ENCODE results near the gene OCA2. TPM values are rescaled to one million over a fixed set of nuclear protein-coding genes. Genes with fewer than 3 reads are reported as not detected.
"Not testable (repeated sequence)": the region's sequence is repeated elsewhere in the genome, so short reads cannot be mapped to it uniquely, and the experiment has no call there.

Gene OCA2
- total and polyA plus RNA-seq, 2 experiments from 2014 or later: 0.49 to 0.63 TPM

DNA sequence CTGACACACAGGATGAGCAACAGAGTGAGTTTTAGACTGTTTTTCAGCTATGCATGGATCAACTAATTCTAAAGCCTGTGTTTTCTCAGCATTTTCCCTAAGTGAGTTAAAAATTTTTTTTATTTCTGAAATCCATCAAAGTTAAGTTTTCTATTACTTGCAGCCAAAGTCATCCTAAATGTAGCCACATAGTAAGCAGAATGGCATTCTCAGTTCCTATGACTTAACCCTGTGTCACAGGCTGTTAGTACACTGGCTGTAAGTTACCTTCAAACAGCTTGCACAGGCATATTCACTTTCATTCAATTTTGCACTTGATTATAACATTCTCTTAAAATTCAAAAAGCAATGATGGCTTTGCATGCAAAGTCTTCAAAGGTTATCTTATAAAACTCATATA lies 368.2 kb downstream of the OCA2 start:
- no peak for DNase-seq (ENCODE audit: low read depth in 1 of 2, low spot score in 1 of 2)
- Histone ChIP-seq H3K27me3 (no peaks in the 10 kb centered on the region), H3K4me1 (ENCODE audit: low read depth) (no peaks in the 10 kb centered on the region), H3K4me3 (no peak overlapping the region), H3K36me3 (no peaks in the 10 kb centered on the region), H3K27ac (no peak overlapping the region), H3K9me3 (ENCODE audit: low read depth) (no peaks in the 10 kb centered on the region)
- TF ChIP-seq, protein P1, sequence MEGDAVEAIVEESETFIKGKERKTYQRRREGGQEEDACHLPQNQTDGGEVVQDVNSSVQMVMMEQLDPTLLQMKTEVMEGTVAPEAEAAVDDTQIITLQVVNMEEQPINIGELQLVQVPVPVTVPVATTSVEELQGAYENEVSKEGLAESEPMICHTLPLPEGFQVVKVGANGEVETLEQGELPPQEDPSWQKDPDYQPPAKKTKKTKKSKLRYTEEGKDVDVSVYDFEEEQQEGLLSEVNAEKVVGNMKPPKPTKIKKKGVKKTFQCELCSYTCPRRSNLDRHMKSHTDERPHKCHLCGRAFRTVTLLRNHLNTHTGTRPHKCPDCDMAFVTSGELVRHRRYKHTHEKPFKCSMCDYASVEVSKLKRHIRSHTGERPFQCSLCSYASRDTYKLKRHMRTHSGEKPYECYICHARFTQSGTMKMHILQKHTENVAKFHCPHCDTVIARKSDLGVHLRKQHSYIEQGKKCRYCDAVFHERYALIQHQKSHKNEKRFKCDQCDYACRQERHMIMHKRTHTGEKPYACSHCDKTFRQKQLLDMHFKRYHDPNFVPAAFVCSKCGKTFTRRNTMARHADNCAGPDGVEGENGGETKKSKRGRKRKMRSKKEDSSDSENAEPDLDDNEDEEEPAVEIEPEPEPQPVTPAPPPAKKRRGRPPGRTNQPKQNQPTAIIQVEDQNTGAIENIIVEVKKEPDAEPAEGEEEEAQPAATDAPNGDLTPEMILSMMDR (IDR thresholded peaks at IDR 0.05; ENCODE audit: low read depth, low read length): no peak

DNA sequence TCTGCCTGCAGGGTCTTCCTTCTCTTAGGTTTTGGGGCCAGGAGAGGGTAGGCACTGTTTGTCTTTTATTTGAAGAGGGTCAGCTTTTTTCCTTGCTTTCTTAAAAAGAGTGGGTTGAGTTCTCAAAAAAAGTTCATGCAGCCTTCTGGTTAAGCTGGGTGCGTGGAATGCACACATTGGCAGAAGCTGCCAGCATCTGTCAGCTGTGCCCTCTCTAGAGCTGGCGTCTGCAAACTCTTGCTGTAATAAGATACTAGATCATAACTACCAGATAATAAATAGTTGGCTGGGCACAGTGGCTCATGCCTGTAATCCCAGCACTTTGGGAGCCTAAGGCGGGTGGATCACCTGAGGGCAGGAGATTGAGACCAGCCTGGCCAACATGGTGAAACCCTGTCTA lies 373.4 kb downstream of the OCA2 start:
- Histone ChIP-seq H3K36me3 (no peaks in the 10 kb centered on the region), H3K4me3 (no peak overlapping the region), H3K9me3 (ENCODE audit: low read depth) (no peaks in the 10 kb centered on the region), H3K27me3 (no peaks in the 10 kb centered on the region), H3K27ac (no peak overlapping the region), H3K4me1 (ENCODE audit: low read depth) (no peaks in the 10 kb centered on the region)
- no peak for DNase-seq (ENCODE audit: low read depth in 1 of 2, low spot score in 1 of 2)
- TF ChIP-seq, protein P1 (IDR thresholded peaks at IDR 0.05; ENCODE audit: low read depth, low read length): no peak

DNA sequence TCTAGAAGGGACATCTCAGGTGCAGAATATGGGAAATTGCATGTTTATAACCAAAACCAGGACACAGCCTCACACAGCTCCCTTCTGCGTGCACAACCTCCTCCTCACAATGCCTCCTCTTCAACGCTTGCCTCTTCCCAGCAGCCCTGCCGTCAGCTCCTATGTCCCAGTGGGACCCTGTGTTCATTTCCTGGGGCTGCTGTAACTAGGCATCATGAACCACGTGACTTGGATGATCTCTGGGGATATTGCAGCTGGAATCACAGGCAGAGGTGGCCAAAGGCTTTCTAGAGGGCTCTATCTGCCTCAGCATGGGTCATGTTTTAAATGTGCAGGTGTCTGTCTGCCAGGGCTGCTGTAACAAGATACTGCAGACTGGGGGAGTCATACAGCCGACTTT lies 375.3 kb downstream of the OCA2 start:
- Histone ChIP-seq H3K9me3 (ENCODE audit: low read depth) (no peaks in the 10 kb centered on the region), H3K36me3 (no peaks in the 10 kb centered on the region), H3K27me3 (no peaks in the 10 kb centered on the region), H3K4me3 (no peak overlapping the region), H3K4me1 (ENCODE audit: low read depth) (no peaks in the 10 kb centered on the region), H3K27ac (no peak overlapping the region)
- DNase-seq (ENCODE audit: low read depth in 1 of 2, low spot score in 1 of 2): no peak
- TF ChIP-seq, protein P1 (IDR thresholded peaks at IDR 0.05; ENCODE audit: low read depth, low read length): no peak

DNA sequence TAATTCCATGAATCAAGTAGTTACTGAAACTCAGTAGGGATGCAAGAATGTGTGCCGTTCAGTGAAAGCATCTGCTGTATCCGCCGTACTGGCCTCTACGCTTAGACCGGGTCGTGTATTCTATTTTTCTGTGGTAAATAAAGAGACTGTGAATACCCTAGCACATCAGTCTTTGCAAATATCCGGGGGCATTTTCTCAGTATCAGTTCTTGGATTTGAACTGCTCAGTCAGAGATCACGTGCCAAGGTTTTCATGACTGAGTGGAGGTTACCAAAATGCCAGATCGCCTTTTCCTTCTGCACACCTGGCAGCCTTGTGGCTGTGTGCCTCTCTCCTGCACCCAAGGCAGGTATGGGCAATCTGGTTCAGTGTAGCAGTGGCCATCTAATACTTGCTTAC lies 377.0 kb downstream of the OCA2 start:
- Histone ChIP-seq H3K27me3 (no peaks in the 10 kb centered on the region), H3K4me1 (ENCODE audit: low read depth) (no peaks in the 10 kb centered on the region), H3K27ac (no peak overlapping the region), H3K4me3 (no peak overlapping the region), H3K9me3 (ENCODE audit: low read depth) (no peaks in the 10 kb centered on the region), H3K36me3 (no peaks in the 10 kb centered on the region)
- TF ChIP-seq, protein P1 (IDR thresholded peaks at IDR 0.05; ENCODE audit: low read depth, low read length): no peak
- no peak for DNase-seq (ENCODE audit: low read depth in 1 of 2, low spot score in 1 of 2)

DNA sequence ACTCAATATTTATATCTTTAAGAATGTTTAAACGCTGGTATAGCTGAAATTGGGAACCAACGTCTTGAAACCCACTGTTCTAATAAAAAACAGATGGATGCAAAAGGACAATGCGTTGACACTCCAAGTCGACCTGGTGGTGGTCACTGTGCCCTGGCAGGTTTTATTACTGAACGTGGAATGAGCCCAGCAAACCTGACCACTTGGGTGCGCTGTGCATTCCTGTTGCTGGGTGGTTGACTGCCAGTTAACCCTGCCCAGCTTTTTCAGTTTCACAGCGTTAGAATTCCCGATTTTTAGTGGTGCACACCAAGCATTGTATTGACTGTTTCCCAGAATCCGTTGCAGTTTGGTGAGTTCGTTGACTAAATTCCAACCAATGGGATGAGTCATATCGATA lies 384.4 kb downstream of the OCA2 start:
- TF ChIP-seq, protein P1 (IDR thresholded peaks at IDR 0.05; ENCODE audit: low read depth, low read length): no peak
- H3K4me3 ChIP-seq: no peak overlapping the region
- no peaks in the 10 kb centered on the region for H3K4me1 ChIP-seq (ENCODE audit: low read depth)
- no peaks in the 10 kb centered on the region for H3K9me3 ChIP-seq (ENCODE audit: low read depth)
- DNase-seq (ENCODE audit: low read depth in 1 of 2, low spot score in 1 of 2): no peak
- H3K36me3 ChIP-seq: no peaks in the 10 kb centered on the region
- H3K27ac ChIP-seq: no peak overlapping the region
- no peaks in the 10 kb centered on the region for H3K27me3 ChIP-seq

GRCh38 chr15:27713850-27714249 lies 385.3 kb downstream of the OCA2 start:
- H3K27me3 ChIP-seq; H3K4me3 ChIP-seq; H3K4me1 ChIP-seq (ENCODE audit: low read depth); H3K27ac ChIP-seq; DNase-seq (ENCODE audit: low read depth in 1 of 2, low spot score in 1 of 2); H3K36me3 ChIP-seq; H3K9me3 ChIP-seq (ENCODE audit: low read depth): not testable (repeated sequence)

Data from cardiac muscle cell (in vitro differentiated cells and primary cell).